Stimulated activated CD4-positive, alpha-beta T cell treated with anti-CD3 and anti-CD28 coated beads, TNF-alpha, amount 100 ng/mL, for 24 hours (primary cell): ENCODE results near the gene SPDEF.

Source experiments
- DNase-seq, 3 experiments: peaks; one replicate each; pipeline ENCODE4 v3.0.0-alpha.2; 2020; ENCODE audit warnings: low read depth in 3 of 3

SPDEF gene

GRCh38 chr6:34515473-34516387, 40.4 kb downstream of the SPDEF start:
- DNase-seq = no peak

GRCh38 chr6:34514593-34515472, 41.3 kb downstream of the SPDEF start:
- no peak for DNase-seq

DNA sequence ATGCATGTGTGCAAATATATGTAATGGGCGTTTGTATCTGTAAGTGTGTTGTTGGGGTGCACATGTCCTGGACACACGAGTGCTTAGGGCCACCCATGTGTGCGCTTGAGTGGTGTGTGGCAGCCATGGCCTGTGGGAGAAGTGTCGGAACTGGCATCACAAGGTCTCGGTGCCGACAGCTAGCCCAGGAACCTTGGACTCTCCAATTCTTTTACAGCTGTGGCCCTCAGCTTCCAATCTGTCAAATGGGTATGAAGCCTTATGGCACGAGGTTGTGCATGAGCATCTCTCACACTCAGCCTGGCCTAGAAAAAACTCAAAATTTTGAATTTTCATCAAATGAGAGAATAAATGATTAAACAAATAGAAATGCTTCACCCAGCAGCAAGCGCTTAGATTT, 42.0 kb downstream of the SPDEF start:
- DNase-seq = no peak

DNA sequence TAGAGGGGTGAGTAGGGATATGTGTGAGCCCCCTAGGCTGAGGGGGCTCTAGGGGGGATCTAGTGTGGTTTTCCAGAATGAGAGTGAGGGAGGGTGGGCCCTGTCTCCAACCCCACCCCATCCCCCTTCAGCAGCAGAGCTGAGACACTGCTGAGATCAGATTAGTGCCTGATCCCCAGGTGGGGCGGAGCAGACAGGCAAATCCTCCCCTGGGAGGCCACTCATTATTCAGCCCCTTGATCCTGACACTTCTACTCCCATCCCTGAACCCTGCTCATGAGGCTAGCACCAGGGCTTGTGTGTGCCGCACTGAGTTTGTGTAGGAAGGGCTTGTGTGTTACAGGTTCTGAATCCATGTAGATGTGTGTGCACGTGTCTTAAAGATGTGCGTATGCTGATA, 42.5 kb downstream of the SPDEF start:
- DNase-seq = no peak

DNA sequence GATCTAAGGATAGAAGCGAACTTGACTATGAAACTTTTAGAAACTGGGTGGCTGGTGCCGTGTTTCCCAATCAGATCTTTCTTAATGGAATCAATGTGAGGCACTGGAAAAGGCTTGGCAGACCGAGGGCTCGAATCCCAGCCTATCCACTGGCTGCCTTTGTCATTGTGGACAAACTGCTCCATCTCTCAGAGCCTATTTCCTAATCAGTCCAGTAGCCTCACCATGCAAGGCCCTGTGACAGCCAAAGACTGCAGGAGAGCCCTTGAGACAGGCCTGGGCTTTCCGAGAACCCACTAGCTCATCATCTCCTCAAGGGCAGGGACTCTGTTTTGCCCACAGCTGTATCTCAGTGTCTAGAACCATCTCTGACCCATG, 43.4 kb downstream of the SPDEF start:
- no peak for DNase-seq

- no peak for DNase-seq
Measured at GRCh38 chr6:34511915-34512737, 44.0 kb downstream of the SPDEF start.

GRCh38 chr6:34511214-34511914, 44.8 kb downstream of the SPDEF start:
- DNase-seq = no peak

DNA sequence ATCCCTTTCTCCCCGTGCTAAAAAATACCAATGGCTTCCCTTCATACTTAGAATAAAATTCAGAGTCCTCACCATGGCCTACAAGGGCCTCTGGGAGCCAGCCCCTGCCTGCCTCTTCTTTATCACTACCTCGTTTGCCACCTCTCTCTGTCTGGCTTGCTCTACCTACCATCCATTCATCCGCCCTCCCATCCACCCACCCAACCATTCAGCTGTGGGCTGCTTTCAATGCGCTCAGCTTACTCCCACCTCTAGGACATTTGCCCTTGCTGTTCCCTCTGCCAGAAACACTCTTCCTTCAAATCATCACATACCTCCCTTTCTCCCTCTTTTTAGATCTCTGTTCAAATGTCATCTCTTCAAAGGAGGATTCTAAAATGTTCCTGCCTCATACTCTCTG, 45.8 kb downstream of the SPDEF start:
- no peak for DNase-seq

DNA sequence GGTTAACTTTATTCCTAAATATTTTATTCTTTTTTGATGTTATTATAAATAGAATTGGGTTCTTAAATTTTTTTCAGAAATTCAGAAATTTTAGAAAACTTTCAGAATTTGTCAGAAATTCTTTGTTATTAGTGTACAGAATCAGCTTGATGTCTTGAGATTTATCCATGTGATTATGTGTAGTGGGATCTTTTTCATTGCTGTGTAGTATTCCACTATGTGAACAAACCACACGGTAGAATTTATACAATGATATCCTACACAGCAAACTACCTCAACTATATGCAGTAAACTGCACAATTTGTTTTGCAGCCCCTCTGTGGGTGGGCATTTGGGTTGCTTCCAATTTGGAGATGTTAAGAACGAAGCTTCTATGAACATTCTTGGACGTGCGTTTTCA, 46.3 kb downstream of the SPDEF start:
- DNase-seq = no peak

GRCh38 chr6:34508425-34508824, 47.7 kb downstream of the SPDEF start:
- no peak for DNase-seq

DNA sequence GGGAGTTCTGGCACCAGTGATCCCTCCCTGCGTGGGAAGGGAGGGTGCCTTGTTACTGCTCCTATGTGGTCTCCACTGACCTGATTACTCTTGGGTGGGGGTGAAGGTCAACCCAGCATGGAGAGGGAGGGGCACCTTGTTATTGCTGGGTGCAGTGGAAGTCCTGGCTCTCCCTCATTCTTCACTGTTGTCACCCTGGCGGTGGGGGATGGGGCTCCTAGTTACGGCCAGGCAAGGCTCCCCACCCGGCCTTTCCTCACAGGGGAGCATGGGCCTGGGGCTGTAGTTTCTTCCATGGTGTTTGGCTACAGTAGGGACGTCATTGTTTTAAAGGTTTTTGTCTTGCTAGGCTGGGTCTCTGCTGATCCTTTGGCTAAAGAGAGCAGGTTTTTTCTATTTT, 49.4 kb downstream of the SPDEF start:
- no peak for DNase-seq

DNA sequence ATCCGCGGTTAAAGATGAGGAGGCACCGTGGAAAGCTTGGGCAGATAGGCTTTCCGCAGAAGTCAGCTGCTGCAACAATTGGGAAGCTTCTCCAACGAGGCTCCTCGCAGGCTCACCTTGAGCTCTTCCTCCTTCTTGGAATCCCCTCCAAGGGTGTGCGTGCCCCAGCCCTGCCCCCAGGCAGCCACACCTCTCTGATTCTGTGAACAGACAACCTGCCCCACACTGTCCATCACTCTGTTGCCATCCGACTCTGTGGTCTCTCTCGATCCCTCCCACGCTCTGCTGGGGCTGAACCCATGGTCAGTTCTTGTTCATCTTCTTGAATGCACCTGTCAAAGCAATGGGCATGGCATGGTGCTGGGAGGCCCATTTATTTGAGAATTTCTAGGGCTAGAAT, 58.7 kb downstream of the SPDEF start:
- no peak for DNase-seq

- no peak for DNase-seq
Measured at GRCh38 chr6:34496103-34496685, 59.9 kb downstream of the SPDEF start.

GRCh38 chr6:34494973-34495372, 61.2 kb downstream of the SPDEF start:
- no peak for DNase-seq

DNA sequence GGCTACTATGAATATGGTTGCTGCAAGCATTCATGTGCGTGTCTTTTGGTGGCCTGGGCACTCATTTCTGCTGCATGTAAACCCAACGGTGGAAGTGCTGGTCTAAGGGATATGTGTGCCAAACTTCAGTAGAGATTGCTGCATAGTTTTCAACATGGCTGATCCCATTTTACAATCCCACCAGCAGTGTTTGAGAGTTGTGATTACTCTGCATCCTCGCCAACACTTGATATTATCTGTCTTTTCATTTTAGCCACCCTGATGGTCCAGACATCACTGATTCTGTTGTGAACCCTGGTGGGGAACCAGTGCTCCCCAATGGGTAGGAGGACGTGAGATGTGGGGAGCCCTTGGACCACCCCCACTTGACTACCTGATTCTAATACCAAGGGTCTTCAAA, 62.8 kb downstream of the SPDEF start:
- no peak for DNase-seq

GRCh38 chr6:34491091-34491430, 65.1 kb downstream of the SPDEF start:
- no peak for DNase-seq

DNA sequence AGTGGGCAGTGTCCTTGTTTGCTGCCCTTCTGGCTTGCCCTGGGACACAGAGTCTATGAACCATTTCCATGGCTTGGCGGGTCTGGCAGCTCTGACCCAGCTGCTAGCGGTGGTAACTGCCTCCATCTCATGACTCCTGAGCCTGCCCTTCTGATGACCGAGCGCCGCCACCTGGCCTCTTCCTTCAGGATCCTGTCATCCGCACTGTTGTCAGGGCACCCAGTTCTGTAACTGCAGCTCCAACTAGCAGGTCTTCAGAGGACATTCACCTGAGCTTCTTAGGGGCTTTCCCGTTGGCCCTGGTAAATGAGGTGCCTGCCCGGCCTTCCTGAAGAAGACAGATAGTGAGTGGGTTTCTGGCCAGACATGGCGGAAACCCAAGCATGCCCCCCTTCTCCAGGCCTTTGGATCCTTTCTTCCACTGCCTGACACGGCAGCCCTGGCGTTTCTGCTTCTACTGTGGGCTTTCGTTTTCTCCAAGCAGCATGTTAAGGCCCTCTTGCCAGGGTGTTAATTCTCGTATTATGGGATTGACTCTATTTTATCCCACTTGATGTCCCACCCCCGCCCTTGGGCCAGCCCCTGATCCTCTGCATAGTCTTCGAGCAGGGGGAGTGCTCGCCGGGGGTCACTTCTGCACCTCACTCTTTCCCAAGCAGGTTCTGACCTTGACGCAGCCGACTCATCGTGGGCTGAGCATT, 65.6 kb downstream of the SPDEF start:
- DNase-seq = no peak

DNA sequence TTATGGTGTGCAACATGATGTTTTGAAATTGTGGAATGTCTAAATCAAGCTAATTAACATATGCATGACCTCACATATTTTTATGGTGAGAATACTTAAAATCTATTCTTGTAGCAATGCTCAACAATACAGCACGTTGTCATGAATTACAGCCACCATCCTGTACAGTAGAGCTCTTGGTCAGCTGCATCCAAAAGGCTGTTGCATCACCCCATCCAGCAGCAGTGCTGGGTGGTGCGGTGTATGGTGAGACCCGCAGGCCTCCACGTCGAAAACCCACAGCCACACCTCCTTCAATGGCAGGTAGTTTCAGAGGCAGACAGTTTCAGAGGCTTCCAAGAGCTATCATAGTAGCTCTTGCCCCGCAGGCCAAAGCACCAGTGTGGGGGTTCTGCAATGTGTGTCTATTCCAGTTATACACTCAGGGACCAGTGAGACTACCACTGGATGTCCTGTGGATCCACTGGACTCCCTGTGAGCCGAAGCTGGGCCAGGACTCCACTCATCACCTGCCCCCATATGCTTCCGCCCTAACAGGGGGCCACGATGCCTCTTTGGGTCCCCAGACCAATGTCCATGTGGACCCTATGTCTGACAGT, 66.8 kb downstream of the SPDEF start:
- no peak for DNase-seq
